ENCODE results near the gene NECTIN2. TPM values are rescaled to one million over a fixed set of nuclear protein-coding genes. Genes with fewer than 3 reads are reported as not detected.
"Not testable (repeated sequence)": the region's sequence is repeated elsewhere in the genome, so short reads cannot be mapped to it uniquely, and the experiment has no call there.

The NECTIN2 gene
- total and polyA plus RNA-seq, 7 donors, result 9.0 to 32.9 (median 18.1) TPM

- ATAC-seq (no peak), DNase-seq (no peak)
- H3K27ac ChIP-seq, result no peak overlapping the region
- H3K4me1 ChIP-seq, result no peaks in the 10 kb centered on the region
- H3K4me3 ChIP-seq, result no peak overlapping the region
- no peaks in the 10 kb centered on the region for H3K9me3 ChIP-seq
- no peak for TF ChIP-seq CTCF (IDR thresholded peaks at IDR 0.05)
- H3K36me3 ChIP-seq (ENCODE audit: insufficient read depth in 1 of 2, low read depth in 1 of 2), result no peaks in the 10 kb centered on the region
- no peaks in the 10 kb centered on the region for H3K27me3 ChIP-seq (ENCODE audit: insufficient read depth in 3 of 3, low read length in 2 of 3)
- WGBS, 3 donors, result 93 to 100% (median 100%) methylated on average over 1 of the region's 1 CpG
- intact Hi-C loops (cut with DNase I), result no loop called here
Measured at GRCh38 chr19:44855606-44856005, 9.5 kb downstream of the NECTIN2 start.

GRCh38 chr19:44856421-44857083 is 10.5 kb downstream of the NECTIN2 start:
- no peaks in the 10 kb centered on the region for H3K4me1 ChIP-seq
- DNase-seq (no peak), ATAC-seq (peak in 2 of 4 donors; percentile 7 to 30)
- TF ChIP-seq CTCF (IDR thresholded peaks at IDR 0.05), result no peak
- H3K4me3 ChIP-seq, result no peak overlapping the region
- WGBS, 3 donors, result 65 to 70% (median 65%) methylated on average over 10 of the region's 10 CpGs
- H3K27ac ChIP-seq, result no peak overlapping the region
- H3K27me3 ChIP-seq (ENCODE audit: insufficient read depth in 3 of 3, low read length in 2 of 3), result no peaks in the 10 kb centered on the region
- intact Hi-C loops (cut with DNase I), result no loop called here
- no peaks in the 10 kb centered on the region for H3K36me3 ChIP-seq (ENCODE audit: insufficient read depth in 1 of 2, low read depth in 1 of 2)
- H3K9me3 ChIP-seq, result no peaks in the 10 kb centered on the region

GRCh38 chr19:44857837-44858236 is 11.7 kb downstream of the NECTIN2 start:
- Histone ChIP-seq H3K4me3 (no peak overlapping the region), H3K27ac (no peak overlapping the region), H3K27me3 (ENCODE audit: insufficient read depth in 3 of 3, low read length in 2 of 3) (no peaks in the 10 kb centered on the region), H3K36me3 (ENCODE audit: insufficient read depth in 1 of 2, low read depth in 1 of 2) (no peaks in the 10 kb centered on the region), H3K4me1 (no peaks in the 10 kb centered on the region), H3K9me3 (no peaks in the 10 kb centered on the region)
- intact Hi-C loops (cut with DNase I), result no loop called here
- no peak for DNase-seq
- TF ChIP-seq CTCF (IDR thresholded peaks at IDR 0.05), result no peak
- ATAC-seq, result no peak
- WGBS, 3 donors, result 76 to 82% (median 79%) methylated on average over 4 of the region's 4 CpGs

- H3K9me3 ChIP-seq; H3K27me3 ChIP-seq (ENCODE audit: insufficient read depth in 3 of 3, low read length in 2 of 3); ATAC-seq; intact Hi-C loops (cut with DNase I); H3K36me3 ChIP-seq (ENCODE audit: insufficient read depth in 1 of 2, low read depth in 1 of 2); DNase-seq; H3K4me3 ChIP-seq; H3K4me1 ChIP-seq; H3K27ac ChIP-seq: not testable (repeated sequence)
- 77 to 87% (median 82%) methylated on average over 3 of the region's 3 CpGs for WGBS, 3 donors
Measured at GRCh38 chr19:44861576-44861975, 15.5 kb downstream of the NECTIN2 start.

- WGBS, 3 donors, result 98 to 100% (median 99%) methylated on average over 2 of the region's 2 CpGs
- Histone ChIP-seq H3K27ac (no peak overlapping the region), H3K9me3 (no peaks in the 10 kb centered on the region), H3K27me3 (ENCODE audit: insufficient read depth in 3 of 3, low read length in 2 of 3) (no peaks in the 10 kb centered on the region), H3K4me1 (no peaks in the 10 kb centered on the region), H3K36me3 (ENCODE audit: insufficient read depth in 1 of 2, low read depth in 1 of 2) (peaks cover 0 to 13% of the 10 kb centered on the region in 2 donors), H3K4me3 (no peak overlapping the region)
- ATAC-seq (no peak), DNase-seq (no peak)
- TF ChIP-seq CTCF (IDR thresholded peaks at IDR 0.05), result no peak
- intact Hi-C loops (cut with DNase I), result no loop called here
Measured at GRCh38 chr19:44863990-44864389, 17.9 kb downstream of the NECTIN2 start.
